Suprapubic skin (tissue), 4 donors: Measurements from ENCODE around the gene MYL7. TPM values are rescaled to one million over a fixed set of nuclear protein-coding genes. Genes with fewer than 3 reads are reported as not detected.

Experiments used
- DNase-seq, 2 donors: peaks; one replicate each; pipeline ENCODE4 v3.0.0-alpha.2; 2019; ENCODE audit warnings: low spot score in 2 of 2
- H3K27ac ChIP-seq: fragments of 200-600 bp; sonication (generic); one replicate; pipeline ENCODE4 v1.5.1; 2019
- H3K27me3 ChIP-seq: fragments of 200-600 bp; sonication (generic); one replicate; pipeline ENCODE4 v1.5.1; 2019
- H3K36me3 ChIP-seq: fragments of 200-600 bp; sonication (generic); one replicate; pipeline ENCODE4 v1.5.1; 2019
- H3K4me1 ChIP-seq: fragments of 200-600 bp; sonication (generic); one replicate; pipeline ENCODE4 v1.5.1; 2019
- H3K4me3 ChIP-seq: fragments of 200-600 bp; sonication (generic); one replicate; pipeline ENCODE4 v1.5.1; 2019; ENCODE audit warnings: mild to moderate bottlenecking
- H3K9me3 ChIP-seq: fragments of 200-600 bp; sonication (generic); one replicate; pipeline ENCODE4 v1.5.1; 2019
- CTCF ChIP-seq, 2 donors: fragments of 200-600 bp in 1 of 2; fragments of 450-650 bp in 1 of 2; sonication (generic) in 1 of 2; IDR thresholded peaks; one replicate each; pipeline ENCODE4 v1.5.1; 2016 to 2019; ENCODE audit warnings: antibody characterized with exemption in 2 of 2, mild to moderate bottlenecking in 1 of 2, moderate library complexity in 1 of 2
- EP300 ChIP-seq: sonication (generic); formaldehyde crosslinking; IDR thresholded peaks from one replicate; pipeline ENCODE4 v1.6.1; 2017; ENCODE audit warnings: antibody characterized with exemption
- POLR2A ChIP-seq, 2 donors: fragments of 450-650 bp; IDR thresholded peaks; one replicate each; pipeline ENCODE4 v1.6.1; 2017; ENCODE audit warnings: antibody characterized with exemption in 2 of 2, mild to moderate bottlenecking in 2 of 2, moderate library complexity in 2 of 2
- POLR2AphosphoS5 ChIP-seq, 3 donors: sonication (generic); formaldehyde crosslinking; IDR thresholded peaks; one replicate each; pipeline ENCODE4 v1.6.1; 2017; ENCODE audit warnings: antibody characterized with exemption in 3 of 3
- WGBS: methylation state at CpG from one replicate; pipeline ENCODE4 v1.1.5; 2018; 5-methylcytosine and 5-hydroxymethylcytosine counted together
- total RNA-seq, 4 donors: library from RNA; depleted of rRNA; stranded (reverse); fragments of >200 nt; gene quantifications; one replicate each; pipeline ENCODE4 v1.1.0, GENCODE V29; 2016

Gene MYL7, protein sequence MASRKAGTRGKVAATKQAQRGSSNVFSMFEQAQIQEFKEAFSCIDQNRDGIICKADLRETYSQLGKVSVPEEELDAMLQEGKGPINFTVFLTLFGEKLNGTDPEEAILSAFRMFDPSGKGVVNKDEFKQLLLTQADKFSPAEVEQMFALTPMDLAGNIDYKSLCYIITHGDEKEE
- not detected for total RNA-seq

- peak in 1 of 2 donors; percentile 46 for DNase-seq
- no peak within 1 kb of the TSS for H3K4me3 ChIP-seq
- no peaks in the 10 kb centered on the region for H3K36me3 ChIP-seq
- no peak for TF ChIP-seq POLR2A (IDR thresholded peaks at IDR 0.05)
- no peak for TF ChIP-seq CTCF (IDR thresholded peaks at IDR 0.05)
- no peak for TF ChIP-seq POLR2AphosphoS5 (IDR thresholded peaks at IDR 0.05)
- no peak for TF ChIP-seq EP300
- peaks cover 12% of the 10 kb centered on the region for H3K4me1 ChIP-seq
- peaks cover 2% of the 10 kb centered on the region for H3K27me3 ChIP-seq
- H3K27ac ChIP-seq, result no peak within 1 kb of the TSS
- no peaks in the 10 kb centered on the region for H3K9me3 ChIP-seq
- 83% methylated on average over 3 of the region's 6 CpGs for WGBS
These were observed at the start of gene MYL7 for GRCh38 chr7:44141221-44141850. Gene MYL7, minus strand, starts transcription at chr7:44141332. Its CDS starts 27 bp downstream, at chr7:44141305.

GRCh38 chr7:44189993-44190872 lies 49.1 kb upstream of the MYL7 start:
- TF ChIP-seq EP300 (no peak), POLR2A (IDR thresholded peaks at IDR 0.05) (no peak), POLR2AphosphoS5 (IDR thresholded peaks at IDR 0.05) (no peak), CTCF (IDR thresholded peaks at IDR 0.05) (no peak)
- no peaks in the 10 kb centered on the region for H3K9me3 ChIP-seq
- no peaks in the 10 kb centered on the region for H3K4me1 ChIP-seq
- no peaks in the 10 kb centered on the region for H3K36me3 ChIP-seq
- H3K27ac ChIP-seq, result no peak overlapping the region
- WGBS, result 81% methylated on average over 14 of the region's 14 CpGs
- DNase-seq, result peak in 1 of 2 donors; percentile 23
- H3K4me3 ChIP-seq, result no peak overlapping the region
- H3K27me3 ChIP-seq, result peaks cover 28% of the 10 kb centered on the region

GRCh38 chr7:44189286-44189992 lies 48.3 kb upstream of the MYL7 start, which contains the start of gene GCK:
Gene GCK, minus strand, starts transcription at chr7:44189439. Its CDS starts 486 bp downstream, at chr7:44188953.
- H3K27ac ChIP-seq, result no peak within 1 kb of the TSS
- peaks cover 21% of the 10 kb centered on the region for H3K27me3 ChIP-seq
- peak in 1 of 2 donors; percentile 61 for DNase-seq
- TF ChIP-seq EP300 (no peak), CTCF (IDR thresholded peaks at IDR 0.05) (no peak), POLR2AphosphoS5 (IDR thresholded peaks at IDR 0.05) (no peak)
- H3K9me3 ChIP-seq, result no peaks in the 10 kb centered on the region
- 96% methylated on average over 4 of the region's 11 CpGs for WGBS
- peaks cover 3% of the 10 kb centered on the region for H3K4me1 ChIP-seq
- no peak within 1 kb of the TSS for H3K4me3 ChIP-seq
- H3K36me3 ChIP-seq, result no peaks in the 10 kb centered on the region

- DNase-seq, result peak in 1 of 2 donors; percentile 70
- TF ChIP-seq CTCF (IDR thresholded peaks at IDR 0.05) (no peak), POLR2AphosphoS5 (IDR thresholded peaks at IDR 0.05) (no peak), POLR2A (IDR thresholded peaks at IDR 0.05) (no peak), EP300 (no peak)
- no peak overlapping the region for H3K4me3 ChIP-seq
- WGBS, result 89% methylated on average over 10 of the region's 16 CpGs
- H3K27me3 ChIP-seq, result peaks cover 14% of the 10 kb centered on the region
- H3K36me3 ChIP-seq, result no peaks in the 10 kb centered on the region
- no peak overlapping the region for H3K27ac ChIP-seq
- H3K4me1 ChIP-seq, result peaks cover 3% of the 10 kb centered on the region
- no peaks in the 10 kb centered on the region for H3K9me3 ChIP-seq
These were observed 47.5 kb upstream of the MYL7 start for GRCh38 chr7:44188480-44189225.
